H1 (cell line): ENCODE measurements around the gene DPY19L3. TPM values are rescaled to one million over a fixed set of nuclear protein-coding genes. Genes with fewer than 3 reads are reported as not detected.

Source experiments
- CTCF ChIA-PET: fragments of 300-600 bp; sonication (Branson Sonifier 250); formaldehyde crosslinking; loops from one replicate; lab custom pipeline; 2021; ENCODE audit not compliant: partially characterized antibody; lab: Charles Lee
- POLR2A ChIA-PET: fragments of 300-600 bp; sonication (Branson Sonifier 250); formaldehyde crosslinking; loops from one replicate; lab custom pipeline; 2021; ENCODE audit warnings: inconsistent platforms; ENCODE audit not compliant: partially characterized antibody; lab: Charles Lee
- DNase-seq, 2 experiments: peaks; one replicate each; pipeline versions ENCODE4 v3.0.0 to v3.0.0-alpha.2; 2010 to 2022; ENCODE audit warnings: low spot score in 2 of 2, low read depth in 1 of 2, mixed read lengths in 1 of 2
- FAIRE-seq: peaks from 2 replicates; lab custom pipeline; 2011; peaks lifted over from hg19 to GRCh38; lab: Jason Lieb, UNC
- H2AFZ ChIP-seq: 2 replicates; pipeline ENCODE4 v1.8.1; 2012; ENCODE audit warnings: low read length, inconsistent platforms
- H2AK5ac ChIP-seq: 2 replicates; pipeline ENCODE4 v1.6.1; 2013; ENCODE audit warnings: low read depth, low read length
- H2BK120ac ChIP-seq: replicated peaks from 2 replicates; pipeline ENCODE3; 2013; ENCODE audit warnings: low read depth, low read length, inconsistent platforms
- H2BK12ac ChIP-seq: 2 replicates; pipeline ENCODE4 v1.6.1; 2013; ENCODE audit warnings: low read depth, low read length
- H2BK15ac ChIP-seq: 2 replicates; pipeline ENCODE4 v1.6.1; 2013; ENCODE audit warnings: low read length
- H2BK20ac ChIP-seq: 2 replicates; pipeline ENCODE4 v1.6.1; 2013; ENCODE audit warnings: low read length
- H2BK5ac ChIP-seq: 2 replicates; pipeline ENCODE4 v1.6.1; 2013; ENCODE audit warnings: low read depth, low read length
- H3K14ac ChIP-seq: 2 replicates; pipeline ENCODE4 v1.6.1; 2013; ENCODE audit warnings: inconsistent platforms; ENCODE audit not compliant: insufficient read length
- H3K18ac ChIP-seq: 2 replicates; pipeline ENCODE4 v1.6.1; 2013; ENCODE audit warnings: low read length; ENCODE audit errors: extremely low read depth
- H3K23ac ChIP-seq: 2 replicates; pipeline ENCODE4 v1.6.1; 2013; ENCODE audit warnings: inconsistent platforms; ENCODE audit not compliant: insufficient read length
- H3K23me2 ChIP-seq: 2 replicates; pipeline ENCODE4 v1.6.1; 2013; ENCODE audit warnings: low read depth, low read length
- H3K27ac ChIP-seq: 2 replicates; pipeline ENCODE4 v1.6.1; 2011; ENCODE audit warnings: low read depth, low read length, inconsistent platforms
- H3K27me3 ChIP-seq, 4 experiments: replicated peaks in 1 of 4; 1 replicate in 1 of 4; 2 replicates in 3 of 4; pipeline versions ENCODE4 v1.6.1 to v1.8.1; 2011 to 2013; ENCODE audit warnings: low read length in 3 of 4, mild to moderate bottlenecking in 3 of 4, inconsistent platforms in 2 of 4, mixed read lengths in 2 of 4, moderate library complexity in 1 of 4; ENCODE audit not compliant: control insufficient read depth in 3 of 4, insufficient read depth in 3 of 4; ENCODE audit errors: extremely low read depth in 1 of 4
- H3K36me3 ChIP-seq, 4 experiments: 2 replicates each; pipeline versions ENCODE4 v1.6.1 to v1.8.1; 2011 to 2013; ENCODE audit warnings: mild to moderate bottlenecking in 4 of 4, low read length in 3 of 4, moderate library complexity in 2 of 4, control low read depth in 1 of 4, inconsistent platforms in 1 of 4; ENCODE audit not compliant: insufficient read depth in 4 of 4, control insufficient read depth in 2 of 4
- H3K4ac ChIP-seq: replicated peaks from 2 replicates; pipeline ENCODE3; 2013; ENCODE audit warnings: low read length, low read depth, mixed read lengths, inconsistent platforms; ENCODE audit not compliant: insufficient read length
- H3K4me1 ChIP-seq, 4 experiments: replicated peaks in 1 of 4; 1 replicate in 1 of 4; 2 replicates in 3 of 4; pipeline versions ENCODE4 v1.6.1 to v1.8.1; 2011 to 2013; ENCODE audit warnings: low read length in 3 of 4, inconsistent platforms in 2 of 4, mixed read lengths in 1 of 4; ENCODE audit not compliant: insufficient read depth in 4 of 4, control insufficient read depth in 3 of 4
- H3K4me2 ChIP-seq, 2 experiments: 2 replicates each; pipeline versions ENCODE4 v1.6.1 to v1.8.1; 2011 to 2013; ENCODE audit warnings: low read depth in 2 of 2, low read length in 2 of 2, control low read depth in 1 of 2, inconsistent platforms in 1 of 2, mild to moderate bottlenecking in 1 of 2; ENCODE audit not compliant: insufficient read depth in 1 of 2
- H3K4me3 ChIP-seq, 4 experiments: fragments of 200-600, 300-600 bp in 1 of 4; sonication (generic), shearing (Covaris generic), sonication (Bioruptor Twin) in 1 of 4; 2 replicates each; pipeline versions ENCODE4 v1.5.1 to v1.8.1; 2011 to 2016; ENCODE audit warnings: low read length in 4 of 4, low read depth in 3 of 4, control low read depth in 2 of 4, inconsistent platforms in 2 of 4, mild to moderate bottlenecking in 2 of 4, mixed read lengths in 1 of 4, moderate library complexity in 1 of 4; ENCODE audit not compliant: insufficient read depth in 2 of 4; ENCODE audit errors: extremely low read depth in 1 of 4
- H3K56ac ChIP-seq: replicated peaks from 2 replicates; pipeline ENCODE3; 2013; ENCODE audit warnings: low read depth, mild to moderate bottlenecking, mixed read lengths, low read length, inconsistent platforms; ENCODE audit not compliant: insufficient read length
- H3K79me1 ChIP-seq: 2 replicates; pipeline ENCODE4 v1.6.1; 2013; ENCODE audit warnings: low read depth, low read length, control low read depth
- H3K79me2 ChIP-seq, 2 experiments: 2 replicates each; pipeline versions ENCODE4 v1.6.1 to v1.8.1; 2012 to 2013; ENCODE audit warnings: low read length in 2 of 2, mild to moderate bottlenecking in 2 of 2, inconsistent platforms in 1 of 2; ENCODE audit not compliant: insufficient read depth in 2 of 2, control insufficient read depth in 1 of 2
- H3K9ac ChIP-seq, 4 experiments: replicated peaks in 1 of 4; 1 replicate in 1 of 4; 2 replicates in 3 of 4; pipeline versions ENCODE4 v1.6.1 to v1.8.1; 2011 to 2013; ENCODE audit warnings: low read depth in 3 of 4, low read length in 3 of 4, control low read depth in 2 of 4, mild to moderate bottlenecking in 2 of 4, moderate library complexity in 2 of 4, inconsistent platforms in 1 of 4; ENCODE audit errors: extremely low read depth in 1 of 4
- H3K9me3 ChIP-seq, 2 experiments: 2 replicates each; pipeline versions ENCODE4 v1.6.1 to v1.8.1; 2012 to 2013; ENCODE audit warnings: mild to moderate bottlenecking in 2 of 2, moderate library complexity in 2 of 2, control low read depth in 1 of 2, inconsistent platforms in 1 of 2, low read depth in 1 of 2, low read length in 1 of 2, mixed read lengths in 1 of 2; ENCODE audit not compliant: insufficient read depth in 2 of 2
- H4K20me1 ChIP-seq, 2 experiments: replicated peaks in 1 of 2; 2 replicates each; pipeline versions ENCODE3 to v1.8.1; 2011 to 2013; ENCODE audit warnings: inconsistent platforms in 2 of 2, low read length in 2 of 2, mild to moderate bottlenecking in 1 of 2; ENCODE audit not compliant: insufficient read depth in 2 of 2, control insufficient read depth in 1 of 2
- H4K5ac ChIP-seq: 2 replicates; pipeline ENCODE4 v1.6.1; 2013; ENCODE audit warnings: low read length, low read depth, mixed read lengths, inconsistent platforms; ENCODE audit not compliant: insufficient read length
- H4K8ac ChIP-seq: 2 replicates; pipeline ENCODE4 v1.8.0; 2013; ENCODE audit warnings: mild to moderate bottlenecking, moderate library complexity, low read length, inconsistent platforms; ENCODE audit not compliant: insufficient read depth; ENCODE audit errors: extremely low read depth
- H4K91ac ChIP-seq: replicated peaks from 2 replicates; pipeline ENCODE3; 2013; ENCODE audit warnings: low read length, mixed read lengths, inconsistent platforms; ENCODE audit not compliant: insufficient read length
- EZH2 ChIP-seq: fragments of 200-600 bp; sonication (generic); IDR thresholded peaks from 2 replicates; pipeline ENCODE4 v1.7.1; 2012; ENCODE audit warnings: low read depth, mild to moderate bottlenecking, moderate library complexity, low read length, inconsistent platforms; ENCODE audit not compliant: severe bottlenecking
- SAP30 ChIP-seq: fragments of 300-600 bp; sonication (generic); IDR thresholded peaks from 2 replicates; pipeline ENCODE4 v1.7.1; 2012; ENCODE audit warnings: low read length, moderate library complexity, mild to moderate bottlenecking, inconsistent platforms; ENCODE audit not compliant: insufficient read depth, insufficient replicate concordance
- WGBS, 2 experiments: shearing (Covaris generic) in 1 of 2; methylation state at CpG; one replicate each; pipeline versions ENCODE4 v1.1.6 to v1.1.7; 2013 to 2015; ENCODE audit warnings: low lambda C conversion rate in 2 of 2, mixed read lengths in 2 of 2, inconsistent platforms in 1 of 2, low coverage in 1 of 2, missing lambda C conversion rate in 1 of 2; ENCODE audit not compliant: insufficient replicate concordance in 2 of 2, insufficient coverage in 1 of 2, insufficient read length in 1 of 2; ENCODE audit errors: extremely low coverage in 1 of 2, missing lambda C conversion rate in 1 of 2; 5-methylcytosine and 5-hydroxymethylcytosine counted together
- polyA plus RNA-seq, 7 experiments: library from polyadenylated mRNA; depleted of rRNA in 3 of 7; stranded (reverse) in 5 of 7; unstranded in 2 of 7; fragments of >200 nt in 5 of 7; fragments of 200-250 nt in 2 of 7; gene quantifications; 1 replicate in 5 of 7; 2 replicates in 1 of 7; 4 replicates in 1 of 7; pipeline versions ENCODE4 v1.2.1 to v1.2.3, GENCODE V29; 2011 to 2013; ENCODE audit warnings: missing spikeins in 2 of 7, mixed read lengths in 2 of 7
- total RNA-seq: library from RNA; stranded (reverse); fragmentation: NEBNext Ultra II Directional; extraction: Animal tissue kit (Norgen Biotek cat#: 25700); gene quantifications from 2 replicates; pipeline ENCODE4 v1.2.1, GENCODE V29; 2021

DPY19L3 gene
- total and polyA plus RNA-seq, 2 of the 8 experiments (the other 6 are each of a cell fraction or from before 2014, with no cell fraction given), result 35.3 to 60.2 TPM

DNA sequence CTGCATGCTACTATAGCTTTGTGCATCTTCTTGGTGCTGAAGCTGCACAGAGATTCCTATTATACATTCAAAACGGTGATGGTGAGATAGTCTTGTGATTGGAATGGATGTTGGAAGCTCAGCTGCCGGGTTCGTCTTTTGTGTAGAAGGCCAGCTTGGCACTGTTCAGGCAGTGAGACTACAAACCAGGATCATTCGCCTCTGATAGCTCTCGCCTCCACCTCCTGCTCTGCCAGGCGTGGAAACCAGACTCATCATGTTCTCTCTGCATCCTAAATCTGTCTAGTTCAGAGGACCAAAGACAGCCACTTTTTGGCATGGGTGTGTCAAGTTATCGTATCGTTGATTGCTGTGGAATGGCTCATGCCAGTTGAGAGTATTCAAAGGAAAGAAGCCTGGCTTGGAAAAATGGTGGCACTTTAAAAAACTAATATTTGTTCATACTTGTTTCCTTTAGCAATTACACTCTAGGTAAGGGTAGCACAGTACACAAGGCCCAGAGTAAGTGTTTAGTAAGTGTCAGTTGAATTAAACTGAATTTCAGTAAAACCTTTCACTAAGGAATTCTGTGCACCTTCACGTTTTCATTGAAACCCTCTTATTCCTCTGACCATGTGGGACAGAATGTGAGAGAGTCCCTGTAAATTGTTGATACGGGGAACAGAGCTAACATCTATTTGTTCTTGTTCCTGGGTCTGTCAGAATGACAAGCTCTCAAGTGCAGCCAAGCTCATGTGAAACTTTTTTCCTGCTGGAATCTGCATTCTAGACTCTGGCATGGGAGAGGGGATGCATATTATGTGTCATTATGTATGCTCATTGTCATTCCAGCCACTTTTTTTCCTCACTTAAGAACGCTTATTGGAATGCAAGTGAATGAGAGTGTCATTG is 69.8 kb downstream of the DPY19L3 start:
- H4K8ac ChIP-seq, result no peak overlapping the region
- WGBS, 2 experiments, result 86% methylated on average over 11 of the region's 11 CpGs; no CpG with 5 or more reads in 1 of the 2 experiments
- no peak for DNase-seq
- POLR2A ChIA-PET, result interaction anchor here (0.8 to 1.1 kb wide), 3 partner anchors 80 to 1345 kb away, joined by 3 to 4 read pairs (median 3); no protein-coding TSS in a partner anchor
- H4K20me1 ChIP-seq, result peaks cover 0 to 3% of the 10 kb centered on the region in 2 experiments
- H3K18ac ChIP-seq, result no peak overlapping the region
- H3K23me2 ChIP-seq, result no peaks in the 10 kb centered on the region; the same call in 1 of the 2 replicates
- no peaks in the 10 kb centered on the region for H3K27me3 ChIP-seq
- no peak overlapping the region for H2BK120ac ChIP-seq
- FAIRE-seq, result no peak
- no peak overlapping the region for H2BK5ac ChIP-seq
- H4K5ac ChIP-seq, result no peak overlapping the region
- no peak overlapping the region for H3K4ac ChIP-seq
- H4K91ac ChIP-seq, result no peak overlapping the region
- H3K36me3 ChIP-seq, result peaks cover 6 to 25% (median 16%) of the 10 kb centered on the region in 4 experiments; a peak in 7 of 8 replicates
- no peaks in the 10 kb centered on the region for H3K9me3 ChIP-seq
- H3K79me2 ChIP-seq, result no peaks in the 10 kb centered on the region
- CTCF ChIA-PET, result interaction anchor here (0.7 to 2.5 kb wide), 3 partner anchors 11 to 94 kb away, joined by 3 to 9 read pairs (median 3); no protein-coding TSS in a partner anchor
- H2BK15ac ChIP-seq, result no peak overlapping the region
- no peak overlapping the region; the same call in 1 of the 2 replicates for H3K27ac ChIP-seq
- H2AK5ac ChIP-seq, result no peak overlapping the region
- H3K4me2 ChIP-seq, result no peak overlapping the region
- no peak overlapping the region for H2AFZ ChIP-seq
- no peak overlapping the region for H3K14ac ChIP-seq
- H3K9ac ChIP-seq, result no peak overlapping the region; a peak in 1 of 7 replicates
- TF ChIP-seq SAP30 (no peak), EZH2 (no peak)
- no peak overlapping the region for H3K56ac ChIP-seq
- H2BK12ac ChIP-seq, result no peak overlapping the region
- H2BK20ac ChIP-seq, result no peak overlapping the region
- no peaks in the 10 kb centered on the region for H3K79me1 ChIP-seq
- no peak overlapping the region for H3K23ac ChIP-seq
- no peak overlapping the region for H3K4me3 ChIP-seq
- H3K4me1 ChIP-seq, result no peaks in the 10 kb centered on the region
